ENCODE results near the gene NUFIP1. TPM values are rescaled to one million over a fixed set of nuclear protein-coding genes. Genes with fewer than 3 reads are reported as not detected.

The NUFIP1 gene
- total and polyA plus RNA-seq, 2 donors (not counting 3 experiments of a cell fraction or from before 2014, with no cell fraction given): 1.4 to 6.9 TPM

GRCh38 chr13:44972956-44973581 lies 16.2 kb downstream of the NUFIP1 start:
- Histone ChIP-seq H2AFZ (ENCODE audit: low read depth, low read length) (no peak overlapping the region), H3K4me2 (ENCODE audit: insufficient read depth, low read length) (no peak overlapping the region), H3K9me3 (replicated peaks; ENCODE audit: control insufficient read depth, insufficient read depth, low read length) (no peaks in the 10 kb centered on the region), H3K4me1 (ENCODE audit: control insufficient read depth, extremely low read depth, insufficient read depth, low read length) (peaks cover 38% of the 10 kb centered on the region), H3K9ac (replicated peaks; ENCODE audit: extremely low read depth, insufficient read depth, low read length) (no peak overlapping the region), H3K9me1 (replicated peaks; ENCODE audit: control insufficient read depth, extremely low read depth, insufficient read depth, low read length) (no peaks in the 10 kb centered on the region), H3K27me3 (ENCODE audit: control insufficient read depth in 2 of 2, insufficient read depth in 2 of 2, low read length in 2 of 2) (no peaks in the 10 kb centered on the region), H3K79me2 (ENCODE audit: control insufficient read depth, insufficient read depth, low read length) (peaks cover 2% of the 10 kb centered on the region), H3K36me3 (ENCODE audit: control insufficient read depth in 2 of 2, extremely low read depth in 1 of 2, insufficient read depth in 2 of 2, low read length in 2 of 2) (peaks cover 2 to 3% of the 10 kb centered on the region in 2 experiments), H3K27ac (ENCODE audit: insufficient read depth, low read depth, low read length) (no peak overlapping the region), H3K4me3 (replicated peaks in 1 of 3; ENCODE audit: insufficient read depth in 1 of 3, low read depth in 1 of 3, low read length in 3 of 3) (no peak overlapping the region), H4K20me1 (replicated peaks; ENCODE audit: control insufficient read depth, extremely low read depth, insufficient read depth, low read length) (no peaks in the 10 kb centered on the region)
- peak; percentile 40 for DNase-seq (ENCODE audit: low read depth, low spot score)
- no peak for FAIRE-seq
- ChIA-PET POLR2A (no interaction called here), CTCF (interaction anchor here (0.6 to 2.5 kb wide), 20 partner anchors 10 to 497 kb away, joined by 3 to 35 read pairs (median 4); no protein-coding TSS in a partner anchor)
- intact Hi-C loops (cut with micrococcal nuclease) (loop anchor here (1.0 to 5.0 kb wide), 6 partner anchors 216 to 1066 kb away; partner anchors contain the start of gene TSC22D1), dilution Hi-C loops (cut with MboI; ENCODE audit: extremely low pct_ligation_motif_present, low sequenced_read_pairs) (no loop called here)
- BruUV-seq (replicated peaks): no TSS peak
- TF ChIP-seq, protein P1, sequence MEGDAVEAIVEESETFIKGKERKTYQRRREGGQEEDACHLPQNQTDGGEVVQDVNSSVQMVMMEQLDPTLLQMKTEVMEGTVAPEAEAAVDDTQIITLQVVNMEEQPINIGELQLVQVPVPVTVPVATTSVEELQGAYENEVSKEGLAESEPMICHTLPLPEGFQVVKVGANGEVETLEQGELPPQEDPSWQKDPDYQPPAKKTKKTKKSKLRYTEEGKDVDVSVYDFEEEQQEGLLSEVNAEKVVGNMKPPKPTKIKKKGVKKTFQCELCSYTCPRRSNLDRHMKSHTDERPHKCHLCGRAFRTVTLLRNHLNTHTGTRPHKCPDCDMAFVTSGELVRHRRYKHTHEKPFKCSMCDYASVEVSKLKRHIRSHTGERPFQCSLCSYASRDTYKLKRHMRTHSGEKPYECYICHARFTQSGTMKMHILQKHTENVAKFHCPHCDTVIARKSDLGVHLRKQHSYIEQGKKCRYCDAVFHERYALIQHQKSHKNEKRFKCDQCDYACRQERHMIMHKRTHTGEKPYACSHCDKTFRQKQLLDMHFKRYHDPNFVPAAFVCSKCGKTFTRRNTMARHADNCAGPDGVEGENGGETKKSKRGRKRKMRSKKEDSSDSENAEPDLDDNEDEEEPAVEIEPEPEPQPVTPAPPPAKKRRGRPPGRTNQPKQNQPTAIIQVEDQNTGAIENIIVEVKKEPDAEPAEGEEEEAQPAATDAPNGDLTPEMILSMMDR (IDR thresholded peaks at IDR 0.05; ENCODE audit: extremely low read depth in 1 of 2, insufficient read depth in 1 of 2, low read depth in 1 of 2, low read length in 2 of 2): peak; percentile 33 to 39
- no peak for TF ChIP-seq GATA2 (IDR thresholded peaks at IDR 0.05; ENCODE audit: insufficient read depth, insufficient read length, low read depth, low read length)
- no peak for TF ChIP-seq EZH2 (IDR thresholded peaks at IDR 0.05; ENCODE audit: borderline replicate concordance, low read depth, low read length, severe bottlenecking)
- no peak for TF ChIP-seq JUN (IDR thresholded peaks at IDR 0.05; ENCODE audit: borderline replicate concordance, insufficient read depth, insufficient read length, low read depth)
- TF ChIP-seq POLR2AphosphoS5 (IDR thresholded peaks at IDR 0.05; ENCODE audit: insufficient read depth, low read depth, low read length): no peak

Measured in endothelial cell of umbilical vein (primary cell).